RWPE2 (cell line): ENCODE results near the gene IL10.

Experiments
- ATAC-seq: fragments of 200-7000 bp; cut with Tn5 transposase; 3 replicates; pipeline ENCODE4 v1.9.1; 2021; ENCODE audit warnings: low read depth
- DNase-seq: peaks from one replicate; pipeline ENCODE4 v3.0.0-alpha.2; 2020; ENCODE audit warnings: low spot score
- H3K27ac ChIP-seq: fragments of 450-650 bp; 2 replicates; pipeline ENCODE4 v1.5.1; 2017; ENCODE audit warnings: mild to moderate bottlenecking; ENCODE audit not compliant: poor library complexity, severe bottlenecking
- H3K27me3 ChIP-seq: fragments of 250-450 bp; sonication (Bioruptor Pico); 2 replicates; pipeline ENCODE4 v1.5.1; 2021; ENCODE audit warnings: mild to moderate bottlenecking, moderate library complexity; ENCODE audit not compliant: insufficient read depth, poor library complexity, severe bottlenecking
- H3K36me3 ChIP-seq: fragments of 250-450 bp; sonication (Bioruptor Pico); 2 replicates; pipeline ENCODE4 v1.5.1; 2020; ENCODE audit warnings: low read depth, mild to moderate bottlenecking, moderate library complexity
- H3K4me1 ChIP-seq: fragments of 250-450 bp; sonication (Bioruptor Pico); 2 replicates; pipeline ENCODE4 v1.5.1; 2021; ENCODE audit warnings: mild to moderate bottlenecking, moderate library complexity; ENCODE audit not compliant: insufficient read depth, poor library complexity, severe bottlenecking
- H3K4me3 ChIP-seq: fragments of 250-450 bp; sonication (Bioruptor Pico); 2 replicates; pipeline ENCODE4 v1.5.1; 2021; ENCODE audit warnings: mild to moderate bottlenecking, moderate library complexity; ENCODE audit not compliant: severe bottlenecking
- H3K9me3 ChIP-seq: fragments of 250-450 bp; sonication (Bioruptor Pico); 2 replicates; pipeline ENCODE4 v1.5.1; 2021; ENCODE audit warnings: mild to moderate bottlenecking, moderate library complexity; ENCODE audit not compliant: severe bottlenecking
- CTCF ChIP-seq: fragments of 450-650 bp; IDR thresholded peaks from one replicate; pipeline ENCODE4 v1.5.1; 2017; ENCODE audit warnings: mild to moderate bottlenecking, moderate library complexity; ENCODE audit not compliant: poor library complexity, severe bottlenecking

Gene IL10

GRCh38 chr1:206803221-206803730, 31.0 kb upstream of the IL10 start:
- no peaks in the 10 kb centered on the region for H3K4me1 ChIP-seq
- no peak overlapping the region for H3K27ac ChIP-seq
- H3K9me3 ChIP-seq = no peaks in the 10 kb centered on the region
- no peak for TF ChIP-seq CTCF
- no peak overlapping the region for H3K4me3 ChIP-seq
- no peaks in the 10 kb centered on the region for H3K27me3 ChIP-seq
- no peak; the same call in 2 of the 3 replicates for ATAC-seq
- H3K36me3 ChIP-seq = no peaks in the 10 kb centered on the region
- DNase-seq = no peak

- ATAC-seq (no peak), DNase-seq (no peak)
- Histone ChIP-seq H3K4me1 (no peaks in the 10 kb centered on the region), H3K4me3 (no peak overlapping the region), H3K27ac (no peak overlapping the region), H3K27me3 (no peaks in the 10 kb centered on the region), H3K9me3 (no peaks in the 10 kb centered on the region), H3K36me3 (no peaks in the 10 kb centered on the region)
- no peak for TF ChIP-seq CTCF
Observed at GRCh38 chr1:206802401-206802800, 30.1 kb upstream of the IL10 start.

- Histone ChIP-seq H3K36me3 (no peaks in the 10 kb centered on the region), H3K4me1 (no peaks in the 10 kb centered on the region), H3K9me3 (no peaks in the 10 kb centered on the region), H3K27me3 (no peaks in the 10 kb centered on the region), H3K4me3 (no peak overlapping the region), H3K27ac (no peak overlapping the region)
- no peak for ATAC-seq
- no peak for DNase-seq
- TF ChIP-seq CTCF = no peak
Observed at GRCh38 chr1:206801467-206801866, 29.2 kb upstream of the IL10 start.

- Histone ChIP-seq H3K9me3 (no peaks in the 10 kb centered on the region), H3K36me3 (no peaks in the 10 kb centered on the region), H3K27me3 (no peaks in the 10 kb centered on the region), H3K27ac (no peak overlapping the region), H3K4me3 (no peak overlapping the region), H3K4me1 (no peaks in the 10 kb centered on the region)
- DNase-seq = no peak
- no peak for TF ChIP-seq CTCF
- no peak for ATAC-seq
Observed at GRCh38 chr1:206800891-206801290, 28.6 kb upstream of the IL10 start.

- no peak for TF ChIP-seq CTCF
- Histone ChIP-seq H3K9me3 (no peaks in the 10 kb centered on the region), H3K27ac (no peak overlapping the region), H3K4me1 (no peaks in the 10 kb centered on the region), H3K4me3 (no peak overlapping the region), H3K36me3 (no peaks in the 10 kb centered on the region), H3K27me3 (no peaks in the 10 kb centered on the region)
- ATAC-seq (no peak), DNase-seq (no peak)
Observed at GRCh38 chr1:206800411-206800810, 28.1 kb upstream of the IL10 start.
